GM12872 (cell line): ENCODE data around the gene ITPR2.

Experiments used
- CTCF ChIP-seq: IDR thresholded peaks from 3 replicates; pipeline ENCODE4 v1.5.1; 2011; ENCODE audit warnings: low read depth, mild to moderate bottlenecking, low read length, moderate library complexity; ENCODE audit not compliant: insufficient read depth

The ITPR2 gene

GRCh38 chr12:26832822-26833742, at the start of gene ITPR2:
Gene ITPR2, minus strand, starts transcription at chr12:26833194. Its CDS starts 413 bp downstream, at chr12:26832781.
- peak; percentile 38; the same call in 1 of the 3 replicates for TF ChIP-seq CTCF

GRCh38 chr12:26880625-26881024, 47.6 kb upstream of the ITPR2 start:
- no peak for TF ChIP-seq CTCF

- TF ChIP-seq CTCF = no peak
Observed at GRCh38 chr12:26878661-26879119, 45.7 kb upstream of the ITPR2 start.

GRCh38 chr12:26874501-26875296, 41.7 kb upstream of the ITPR2 start:
- TF ChIP-seq CTCF = no peak

GRCh38 chr12:26872625-26873024, 39.6 kb upstream of the ITPR2 start:
- no peak for TF ChIP-seq CTCF

- TF ChIP-seq CTCF = no peak
Observed at GRCh38 chr12:26871985-26872384, 39.0 kb upstream of the ITPR2 start.
